HG02938 (cell line): ENCODE data around the gene AGBL4.
"Not testable (repeated sequence)": the region's sequence is repeated elsewhere in the genome, so short reads cannot be mapped to it uniquely, and the experiment has no call there.

Experiments used
- ATAC-seq: cut with Tn5 transposase; IDR thresholded peaks from one replicate; pipeline ENCODE4 v1.9.1; 2021; ENCODE audit warnings: mild to moderate bottlenecking, moderate library complexity; ENCODE audit not compliant: unreplicated experiment

AGBL4 gene

GRCh38 chr1:48523558-48523957 lies 1500.2 kb downstream of the AGBL4 start:
- ATAC-seq, result no peak

GRCh38 chr1:48519896-48520295 lies 1503.9 kb downstream of the AGBL4 start:
- ATAC-seq, result not testable (repeated sequence)

GRCh38 chr1:48506870-48507269 lies 1516.9 kb downstream of the AGBL4 start:
- no peak for ATAC-seq

- ATAC-seq, result no peak
These were observed 1523.0 kb downstream of the AGBL4 start for GRCh38 chr1:48500541-48501450.

GRCh38 chr1:48499211-48499735 lies 1524.5 kb downstream of the AGBL4 start:
- no peak for ATAC-seq

GRCh38 chr1:48498096-48498791 lies 1525.5 kb downstream of the AGBL4 start:
- peak; percentile 91 for ATAC-seq

GRCh38 chr1:48495911-48496310 lies 1527.8 kb downstream of the AGBL4 start:
- ATAC-seq, result no peak

- ATAC-seq, result no peak
These were observed 1528.6 kb downstream of the AGBL4 start for GRCh38 chr1:48495166-48495565.

- ATAC-seq, result no peak
These were observed 1529.6 kb downstream of the AGBL4 start for GRCh38 chr1:48493970-48494769.

GRCh38 chr1:48493041-48493440 lies 1530.7 kb downstream of the AGBL4 start:
- no peak for ATAC-seq

GRCh38 chr1:48492392-48492791 lies 1531.4 kb downstream of the AGBL4 start:
- no peak for ATAC-seq

GRCh38 chr1:48488721-48489120 lies 1535.0 kb downstream of the AGBL4 start:
- no peak for ATAC-seq
